Measurements from ENCODE around the gene MITF. TPM values are rescaled to one million over a fixed set of nuclear protein-coding genes. Genes with fewer than 3 reads are reported as not detected.
A peak's percentile ranks its signal among the peaks of the same experiment; 100 is the strongest.

MITF gene
- total and polyA plus RNA-seq, 8 donors = 6.2 to 29.6 (median 7.5) TPM

GRCh38 chr3:69753179-69753775 lies 14.0 kb downstream of the MITF start:
- H3K9me3 ChIP-seq = no peaks in the 10 kb centered on the region
- H3K4me1 ChIP-seq = peaks cover 2 to 21% of the 10 kb centered on the region in 2 donors
- H3K27ac ChIP-seq = peak overlapping the region in 1 of 2 donors; percentile 0
- DNase-seq = no peak
- no peaks in the 10 kb centered on the region for H3K36me3 ChIP-seq
- no peaks in the 10 kb centered on the region for H3K27me3 ChIP-seq
- TF ChIP-seq CTCF (IDR thresholded peaks at IDR 0.05) = no peak
- ATAC-seq = no peak
- no peak overlapping the region for H3K4me3 ChIP-seq
- intact Hi-C loops (cut with DNase I) = no loop called here

GRCh38 chr3:69755795-69756194 lies 16.5 kb downstream of the MITF start:
- H3K27ac ChIP-seq = no peak overlapping the region
- H3K4me1 ChIP-seq = peaks cover 0 to 16% of the 10 kb centered on the region in 2 donors
- H3K36me3 ChIP-seq = no peaks in the 10 kb centered on the region
- no peak for DNase-seq
- H3K27me3 ChIP-seq = no peaks in the 10 kb centered on the region
- H3K9me3 ChIP-seq = no peaks in the 10 kb centered on the region
- intact Hi-C loops (cut with DNase I) = no loop called here
- no peak for ATAC-seq
- TF ChIP-seq CTCF (IDR thresholded peaks at IDR 0.05) = no peak
- no peak overlapping the region for H3K4me3 ChIP-seq

- H3K27ac ChIP-seq = peak overlapping the region in 1 of 2 donors; percentile 25
- ATAC-seq (peak; percentile 58), DNase-seq (no peak)
Measured at GRCh38 chr3:69761896-69762767, 22.9 kb downstream of the MITF start.

GRCh38 chr3:69762768-69763229 lies 23.5 kb downstream of the MITF start:
- Histone ChIP-seq H3K4me3 (no peak overlapping the region), H3K27me3 (no peaks in the 10 kb centered on the region), H3K27ac (no peak overlapping the region), H3K9me3 (no peaks in the 10 kb centered on the region), H3K4me1 (peaks cover 16 to 36% of the 10 kb centered on the region in 2 donors), H3K36me3 (no peaks in the 10 kb centered on the region)
- ATAC-seq = no peak
- intact Hi-C loops (cut with DNase I) = no loop called here
- no peak for DNase-seq
- TF ChIP-seq CTCF (IDR thresholded peaks at IDR 0.05) = no peak

More at GRCh38 chr3:69761896-69762767, 22.9 kb downstream of the MITF start:
- intact Hi-C loops (cut with DNase I) = no loop called here
- H3K4me1 ChIP-seq = peaks cover 16 to 36% of the 10 kb centered on the region in 2 donors
- H3K4me3 ChIP-seq = no peak overlapping the region
- no peaks in the 10 kb centered on the region for H3K36me3 ChIP-seq
- no peaks in the 10 kb centered on the region for H3K9me3 ChIP-seq
- TF ChIP-seq CTCF (IDR thresholded peaks at IDR 0.05) = no peak
- H3K27me3 ChIP-seq = no peaks in the 10 kb centered on the region

- no peak for TF ChIP-seq CTCF (IDR thresholded peaks at IDR 0.05)
- H3K27ac ChIP-seq = no peak overlapping the region
- no peaks in the 10 kb centered on the region for H3K36me3 ChIP-seq
- H3K9me3 ChIP-seq = no peaks in the 10 kb centered on the region
- intact Hi-C loops (cut with DNase I) = no loop called here
- H3K27me3 ChIP-seq = no peaks in the 10 kb centered on the region
- no peak for DNase-seq
- no peak overlapping the region for H3K4me3 ChIP-seq
- ATAC-seq = no peak
- peaks cover 16 to 36% of the 10 kb centered on the region in 2 donors for H3K4me1 ChIP-seq
Measured at GRCh38 chr3:69763458-69763857, 24.2 kb downstream of the MITF start.

Data from left lung (tissue), 10 donors.